ENCODE results near the gene GJA5.

GJA5 gene

GRCh38 chr1:147747966-147748365, 12.4 kb downstream of the GJA5 start:
- Histone ChIP-seq H3K36me3 (ENCODE audit: low read length) (no peaks in the 10 kb centered on the region), H3K27ac (ENCODE audit: low read depth, low read length) (no peak overlapping the region), H3K4me2 (ENCODE audit: low read depth, low read length, poor library complexity, severe bottlenecking) (no peak overlapping the region), H3K79me2 (ENCODE audit: insufficient read depth, low read length) (no peaks in the 10 kb centered on the region), H3K9ac (ENCODE audit: low read length) (no peak overlapping the region), H4K20me1 (ENCODE audit: low read depth, low read length) (no peaks in the 10 kb centered on the region), H3K9me2 (replicated peaks; ENCODE audit: insufficient read depth, low read length) (no peaks in the 10 kb centered on the region), H2AFZ (ENCODE audit: low read depth, low read length, severe bottlenecking) (no peak overlapping the region), H3K9me3 (ENCODE audit: insufficient read depth, low read length) (no peaks in the 10 kb centered on the region), H3K27me3 (ENCODE audit: low read length) (no peaks in the 10 kb centered on the region), H3K4me3 (ENCODE audit: insufficient read depth, low read length, poor library complexity, severe bottlenecking) (no peak overlapping the region), H3F3A (ENCODE audit: insufficient read depth) (no peaks in the 10 kb centered on the region)
- TF ChIP-seq CTCF (IDR thresholded peaks at IDR 0.05; ENCODE audit: insufficient read depth, low read length, poor library complexity, severe bottlenecking): no peak

GRCh38 chr1:147745271-147745670, 15.1 kb downstream of the GJA5 start:
- no peak overlapping the region for H3K27ac ChIP-seq (ENCODE audit: low read depth, low read length)
- no peaks in the 10 kb centered on the region for H3K36me3 ChIP-seq (ENCODE audit: low read length)
- no peaks in the 10 kb centered on the region for H3K9me3 ChIP-seq (ENCODE audit: insufficient read depth, low read length)
- TF ChIP-seq CTCF (IDR thresholded peaks at IDR 0.05; ENCODE audit: insufficient read depth, low read length, poor library complexity, severe bottlenecking) (no peak), EZH2phosphoT487 (conservative IDR thresholded peaks at IDR 0.05; ENCODE audit: low read length) (no peak)
- no peaks in the 10 kb centered on the region for H4K20me1 ChIP-seq (ENCODE audit: low read depth, low read length)
- H3K79me2 ChIP-seq (ENCODE audit: insufficient read depth, low read length): no peaks in the 10 kb centered on the region
- no peak overlapping the region for H2AFZ ChIP-seq (ENCODE audit: low read depth, low read length, severe bottlenecking)
- H3K27me3 ChIP-seq (ENCODE audit: low read length): no peaks in the 10 kb centered on the region
- no peak overlapping the region for H3K4me3 ChIP-seq (ENCODE audit: insufficient read depth, low read length, poor library complexity, severe bottlenecking)
- H3F3A ChIP-seq (ENCODE audit: insufficient read depth): no peaks in the 10 kb centered on the region
- H3K4me2 ChIP-seq (ENCODE audit: low read depth, low read length, poor library complexity, severe bottlenecking): no peak overlapping the region
- no peaks in the 10 kb centered on the region for H3K9me2 ChIP-seq (replicated peaks; ENCODE audit: insufficient read depth, low read length)
- H3K9ac ChIP-seq (ENCODE audit: low read length): no peak overlapping the region

GRCh38 chr1:147741065-147741464, 19.3 kb downstream of the GJA5 start:
- no peak overlapping the region for H2AFZ ChIP-seq (ENCODE audit: low read depth, low read length, severe bottlenecking)
- H3K4me3 ChIP-seq (ENCODE audit: insufficient read depth, low read length, poor library complexity, severe bottlenecking): no peak overlapping the region
- TF ChIP-seq CTCF (IDR thresholded peaks at IDR 0.05; ENCODE audit: insufficient read depth, low read length, poor library complexity, severe bottlenecking) (no peak), EZH2phosphoT487 (conservative IDR thresholded peaks at IDR 0.05; ENCODE audit: low read length) (no peak)
- H3K27me3 ChIP-seq (ENCODE audit: low read length): no peaks in the 10 kb centered on the region
- no peaks in the 10 kb centered on the region for H3K36me3 ChIP-seq (ENCODE audit: low read length)
- no peaks in the 10 kb centered on the region for H3K9me3 ChIP-seq (ENCODE audit: insufficient read depth, low read length)
- no peak overlapping the region for H3K27ac ChIP-seq (ENCODE audit: low read depth, low read length)
- H3K4me2 ChIP-seq (ENCODE audit: low read depth, low read length, poor library complexity, severe bottlenecking): no peak overlapping the region
- no peaks in the 10 kb centered on the region for H3K79me2 ChIP-seq (ENCODE audit: insufficient read depth, low read length)
- H3K9me2 ChIP-seq (replicated peaks; ENCODE audit: insufficient read depth, low read length): no peaks in the 10 kb centered on the region
- H3F3A ChIP-seq (ENCODE audit: insufficient read depth): no peaks in the 10 kb centered on the region
- H4K20me1 ChIP-seq (ENCODE audit: low read depth, low read length): no peaks in the 10 kb centered on the region
- no peak overlapping the region for H3K9ac ChIP-seq (ENCODE audit: low read length)

- Histone ChIP-seq H3F3A (ENCODE audit: insufficient read depth) (no peaks in the 10 kb centered on the region), H3K27ac (ENCODE audit: low read depth, low read length) (no peak overlapping the region), H3K9me3 (ENCODE audit: insufficient read depth, low read length) (no peaks in the 10 kb centered on the region), H3K4me2 (ENCODE audit: low read depth, low read length, poor library complexity, severe bottlenecking) (no peak overlapping the region), H3K36me3 (ENCODE audit: low read length) (no peaks in the 10 kb centered on the region), H3K9ac (ENCODE audit: low read length) (no peak overlapping the region), H4K20me1 (ENCODE audit: low read depth, low read length) (no peaks in the 10 kb centered on the region), H3K27me3 (ENCODE audit: low read length) (no peaks in the 10 kb centered on the region), H3K9me2 (replicated peaks; ENCODE audit: insufficient read depth, low read length) (no peaks in the 10 kb centered on the region), H3K79me2 (ENCODE audit: insufficient read depth, low read length) (no peaks in the 10 kb centered on the region), H3K4me3 (ENCODE audit: insufficient read depth, low read length, poor library complexity, severe bottlenecking) (no peak overlapping the region), H2AFZ (ENCODE audit: low read depth, low read length, severe bottlenecking) (no peak overlapping the region)
- TF ChIP-seq CTCF (IDR thresholded peaks at IDR 0.05; ENCODE audit: insufficient read depth, low read length, poor library complexity, severe bottlenecking): no peak
- TF ChIP-seq EZH2phosphoT487 (conservative IDR thresholded peaks at IDR 0.05; ENCODE audit: low read length): no peak
These were observed 20.0 kb downstream of the GJA5 start for GRCh38 chr1:147740391-147740790.
